SK-N-MC (cell line): Measurements from ENCODE around the gene RAMAC.

Experiments
- EZH2 ChIP-seq: fragments of 200-600 bp; sonication (generic); IDR thresholded peaks from one replicate; pipeline ENCODE4 v1.6.1; 2017; ENCODE audit warnings: antibody characterized with exemption
- FOXP2 ChIP-seq: optimal IDR thresholded peaks from 2 replicates; pipeline ENCODE3; 2011; ENCODE audit warnings: mild to moderate bottlenecking, moderate library complexity; ENCODE audit not compliant: insufficient read depth; ENCODE audit errors: extremely low read length, control extremely low read depth
- POLR2AphosphoS5 ChIP-seq: IDR thresholded peaks from 2 replicates; pipeline ENCODE4 v1.6.1; 2012; ENCODE audit warnings: mild to moderate bottlenecking, low read depth, low read length, borderline replicate concordance

- TF ChIP-seq EZH2, result no peak
- TF ChIP-seq POLR2AphosphoS5, result no peak
- TF ChIP-seq FOXP2, result no peak
These were observed 34.4 kb upstream of the RAMAC start for GRCh38 chr15:82951472-82952157.
